Measurements from ENCODE around the gene CLEC2A.

The CLEC2A gene

GRCh38 chr12:9933958-9934357 is 1.8 kb upstream of the CLEC2A start:
- Histone ChIP-seq H3K4me3 (ENCODE audit: low read length) (no peak overlapping the region), H3K4me1 (ENCODE audit: control insufficient read depth, insufficient read depth, low read length) (peaks cover 2% of the 10 kb centered on the region), H3K36me3 (ENCODE audit: control insufficient read depth, insufficient read depth, low read length, severe bottlenecking) (no peaks in the 10 kb centered on the region), H3K9me3 (ENCODE audit: control insufficient read depth, low read length) (no peaks in the 10 kb centered on the region), H3K27me3 (replicated peaks; ENCODE audit: control insufficient read depth, insufficient read depth, low read length) (no peaks in the 10 kb centered on the region), H3K9ac (ENCODE audit: low read length) (no peak overlapping the region)
- DNase-seq (ENCODE audit: low read depth) = no peak

GRCh38 chr12:9931245-9931644 is 925 bp downstream of the CLEC2A start:
- Histone ChIP-seq H3K9me3 (ENCODE audit: control insufficient read depth, low read length) (no peaks in the 10 kb centered on the region), H3K4me1 (ENCODE audit: control insufficient read depth, insufficient read depth, low read length) (peaks cover 2% of the 10 kb centered on the region), H3K9ac (ENCODE audit: low read length) (no peak overlapping the region), H3K27me3 (replicated peaks; ENCODE audit: control insufficient read depth, insufficient read depth, low read length) (no peaks in the 10 kb centered on the region), H3K36me3 (ENCODE audit: control insufficient read depth, insufficient read depth, low read length, severe bottlenecking) (no peaks in the 10 kb centered on the region), H3K4me3 (ENCODE audit: low read length) (no peak overlapping the region)
- DNase-seq (ENCODE audit: low read depth) = no peak

- H3K9ac ChIP-seq (ENCODE audit: low read length) = no peak overlapping the region
- H3K4me1 ChIP-seq (ENCODE audit: control insufficient read depth, insufficient read depth, low read length) = no peaks in the 10 kb centered on the region
- no peak overlapping the region for H3K4me3 ChIP-seq (ENCODE audit: low read length)
- H3K9me3 ChIP-seq (ENCODE audit: control insufficient read depth, low read length) = no peaks in the 10 kb centered on the region
- DNase-seq (ENCODE audit: low read depth) = no peak
- no peaks in the 10 kb centered on the region for H3K27me3 ChIP-seq (replicated peaks; ENCODE audit: control insufficient read depth, insufficient read depth, low read length)
- H3K36me3 ChIP-seq (ENCODE audit: control insufficient read depth, insufficient read depth, low read length, severe bottlenecking) = no peaks in the 10 kb centered on the region
Measured at GRCh38 chr12:9928607-9929006, 3.6 kb downstream of the CLEC2A start.

- Histone ChIP-seq H3K4me1 (ENCODE audit: control insufficient read depth, insufficient read depth, low read length) (no peaks in the 10 kb centered on the region), H3K9me3 (ENCODE audit: control insufficient read depth, low read length) (no peaks in the 10 kb centered on the region), H3K4me3 (ENCODE audit: low read length) (no peak overlapping the region), H3K36me3 (ENCODE audit: control insufficient read depth, insufficient read depth, low read length, severe bottlenecking) (no peaks in the 10 kb centered on the region), H3K9ac (ENCODE audit: low read length) (no peak overlapping the region), H3K27me3 (replicated peaks; ENCODE audit: control insufficient read depth, insufficient read depth, low read length) (no peaks in the 10 kb centered on the region)
- DNase-seq (ENCODE audit: low read depth) = no peak
Measured at GRCh38 chr12:9926876-9927275, 5.3 kb downstream of the CLEC2A start.

DNA sequence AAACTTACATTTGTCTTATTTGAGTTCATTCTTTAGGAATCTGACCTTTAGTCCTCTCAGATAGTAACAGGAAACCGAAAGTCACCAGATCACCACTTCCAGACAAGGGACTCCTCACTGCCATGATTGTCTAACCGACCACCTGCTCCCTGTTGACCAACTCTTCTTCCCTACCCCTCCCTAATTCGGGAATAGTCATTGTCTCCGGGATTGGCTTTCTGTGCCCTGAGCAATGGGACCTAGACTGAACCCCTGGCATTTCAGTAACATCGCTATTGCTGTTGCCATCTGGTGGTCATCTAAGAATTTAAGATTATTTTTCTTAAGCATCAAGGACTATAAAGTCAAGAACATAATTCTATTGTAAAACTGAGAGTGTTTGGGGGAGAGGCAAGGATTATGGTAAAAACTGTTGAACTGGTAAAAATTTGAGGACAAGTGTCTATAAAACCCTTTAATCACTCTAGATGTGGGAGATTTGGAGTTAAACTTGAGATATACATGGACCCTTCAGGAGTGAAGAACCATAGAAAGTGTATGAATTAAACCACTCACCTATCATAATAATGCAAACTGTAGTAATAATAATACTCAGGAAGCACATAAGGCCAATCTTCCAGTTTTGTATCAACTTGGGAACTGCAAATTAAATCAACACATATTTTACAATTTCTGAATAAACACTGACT is 6.3 kb downstream of the CLEC2A start:
- Histone ChIP-seq H3K4me3 (ENCODE audit: low read length) (peak overlapping the region; percentile 71), H3K27me3 (replicated peaks; ENCODE audit: control insufficient read depth, insufficient read depth, low read length) (no peaks in the 10 kb centered on the region), H3K36me3 (ENCODE audit: control insufficient read depth, insufficient read depth, low read length, severe bottlenecking) (no peaks in the 10 kb centered on the region), H3K9ac (ENCODE audit: low read length) (no peak overlapping the region), H3K9me3 (ENCODE audit: control insufficient read depth, low read length) (no peaks in the 10 kb centered on the region), H3K4me1 (ENCODE audit: control insufficient read depth, insufficient read depth, low read length) (no peaks in the 10 kb centered on the region)
- peak; percentile 74 for DNase-seq (ENCODE audit: low read depth)

- Histone ChIP-seq H3K9me3 (ENCODE audit: control insufficient read depth, low read length) (peaks cover 8% of the 10 kb centered on the region), H3K4me1 (ENCODE audit: control insufficient read depth, insufficient read depth, low read length) (no peaks in the 10 kb centered on the region), H3K27me3 (replicated peaks; ENCODE audit: control insufficient read depth, insufficient read depth, low read length) (no peaks in the 10 kb centered on the region), H3K36me3 (ENCODE audit: control insufficient read depth, insufficient read depth, low read length, severe bottlenecking) (no peaks in the 10 kb centered on the region), H3K9ac (ENCODE audit: low read length) (no peak overlapping the region), H3K4me3 (ENCODE audit: low read length) (no peak overlapping the region)
- no peak for DNase-seq (ENCODE audit: low read depth)
Measured at GRCh38 chr12:9922429-9922828, 9.7 kb downstream of the CLEC2A start.

DNA sequence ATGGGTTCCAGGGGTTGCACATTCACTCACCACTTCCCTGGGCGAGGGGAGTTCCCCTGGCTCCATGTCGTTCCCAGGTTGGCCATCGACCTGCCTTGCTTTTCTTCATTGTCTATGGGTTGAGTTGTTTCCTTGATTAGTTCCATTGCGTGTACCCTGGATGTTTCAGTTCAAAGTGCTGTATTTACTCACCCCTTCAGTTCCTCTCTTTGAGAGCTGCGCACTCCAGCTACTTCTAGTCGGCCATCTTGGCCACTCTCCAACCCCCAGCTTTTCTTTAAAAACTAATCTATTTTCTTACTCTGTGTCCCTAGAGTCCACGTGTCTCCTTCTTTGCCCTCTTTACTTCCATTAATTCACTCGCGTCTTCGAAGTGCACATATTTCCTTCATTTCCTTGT is 11.7 kb downstream of the CLEC2A start:
- no peak for DNase-seq (ENCODE audit: low read depth)
- Histone ChIP-seq H3K36me3 (ENCODE audit: control insufficient read depth, insufficient read depth, low read length, severe bottlenecking) (no peaks in the 10 kb centered on the region), H3K4me3 (ENCODE audit: low read length) (no peak overlapping the region), H3K27me3 (replicated peaks; ENCODE audit: control insufficient read depth, insufficient read depth, low read length) (no peaks in the 10 kb centered on the region), H3K4me1 (ENCODE audit: control insufficient read depth, insufficient read depth, low read length) (no peaks in the 10 kb centered on the region), H3K9me3 (ENCODE audit: control insufficient read depth, low read length) (peaks cover 8% of the 10 kb centered on the region), H3K9ac (ENCODE audit: low read length) (no peak overlapping the region)

DNA sequence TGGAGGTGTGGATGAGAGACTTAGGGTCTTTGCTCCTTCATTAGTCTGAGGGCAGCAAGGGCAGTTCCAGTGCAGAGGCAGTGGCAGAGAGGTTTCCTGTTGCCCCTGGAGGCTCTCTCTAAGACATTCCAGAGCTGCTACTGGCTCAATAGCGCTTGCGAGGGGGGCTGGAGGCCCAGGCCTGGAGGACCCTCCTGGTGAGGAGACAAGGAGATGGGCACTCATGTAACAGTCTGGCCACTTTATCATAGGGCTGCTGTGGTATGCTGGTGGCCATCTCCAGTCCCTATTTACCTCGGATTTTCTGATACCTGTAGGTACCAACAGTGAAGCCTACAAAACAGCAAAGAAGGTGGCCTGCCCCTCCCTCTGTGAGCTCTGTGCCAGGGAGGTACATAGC is 12.7 kb downstream of the CLEC2A start:
- H3K9me3 ChIP-seq (ENCODE audit: control insufficient read depth, low read length) = peaks cover 8% of the 10 kb centered on the region
- no peaks in the 10 kb centered on the region for H3K4me1 ChIP-seq (ENCODE audit: control insufficient read depth, insufficient read depth, low read length)
- H3K36me3 ChIP-seq (ENCODE audit: control insufficient read depth, insufficient read depth, low read length, severe bottlenecking) = no peaks in the 10 kb centered on the region
- H3K27me3 ChIP-seq (replicated peaks; ENCODE audit: control insufficient read depth, insufficient read depth, low read length) = no peaks in the 10 kb centered on the region
- no peak for DNase-seq (ENCODE audit: low read depth)
- no peak overlapping the region for H3K9ac ChIP-seq (ENCODE audit: low read length)
- H3K4me3 ChIP-seq (ENCODE audit: low read length) = no peak overlapping the region

GRCh38 chr12:9911708-9912107 is 20.5 kb downstream of the CLEC2A start:
- no peaks in the 10 kb centered on the region for H3K4me1 ChIP-seq (ENCODE audit: control insufficient read depth, insufficient read depth, low read length)
- no peaks in the 10 kb centered on the region for H3K36me3 ChIP-seq (ENCODE audit: control insufficient read depth, insufficient read depth, low read length, severe bottlenecking)
- H3K4me3 ChIP-seq (ENCODE audit: low read length) = no peak overlapping the region
- no peak overlapping the region for H3K9ac ChIP-seq (ENCODE audit: low read length)
- no peak for DNase-seq (ENCODE audit: low read depth)
- H3K9me3 ChIP-seq (ENCODE audit: control insufficient read depth, low read length) = peaks cover 36% of the 10 kb centered on the region
- H3K27me3 ChIP-seq (replicated peaks; ENCODE audit: control insufficient read depth, insufficient read depth, low read length) = no peaks in the 10 kb centered on the region

DNA sequence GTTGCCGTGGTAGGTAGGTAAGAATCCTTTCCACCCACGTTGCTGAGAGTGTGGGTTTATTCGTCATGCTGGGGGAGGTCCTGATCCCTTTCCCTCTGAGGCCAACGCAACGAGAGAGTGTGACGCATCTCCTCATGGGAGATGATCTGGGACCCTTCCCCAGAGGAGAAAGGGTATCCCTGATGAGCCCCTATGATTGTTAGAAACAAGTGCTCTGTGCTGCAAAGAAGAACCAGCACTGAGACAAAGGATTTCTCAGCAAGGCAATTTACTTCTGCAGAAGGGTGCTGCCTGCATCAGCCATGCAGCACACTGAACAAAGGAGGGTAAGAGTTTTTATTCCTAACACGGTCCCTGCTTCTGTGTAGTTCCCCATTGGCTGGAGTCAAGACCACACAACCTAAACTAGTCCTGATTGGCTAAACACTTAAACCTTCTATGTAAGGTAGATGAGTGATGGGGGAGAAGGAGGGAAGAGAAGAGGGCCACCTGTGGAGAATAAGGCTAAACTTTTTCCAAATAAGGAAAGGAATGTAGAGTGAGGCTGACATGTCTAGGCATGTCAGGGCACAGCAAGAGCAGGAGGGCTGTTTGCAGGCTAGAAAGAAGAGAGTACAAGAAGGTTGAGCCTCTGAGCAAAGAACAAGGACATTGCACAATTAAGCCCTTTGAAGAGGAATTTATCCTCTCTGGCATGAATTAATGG is 21.3 kb downstream of the CLEC2A start:
- H3K4me1 ChIP-seq (ENCODE audit: control insufficient read depth, insufficient read depth, low read length) = no peaks in the 10 kb centered on the region
- no peak for DNase-seq (ENCODE audit: low read depth)

DNA sequence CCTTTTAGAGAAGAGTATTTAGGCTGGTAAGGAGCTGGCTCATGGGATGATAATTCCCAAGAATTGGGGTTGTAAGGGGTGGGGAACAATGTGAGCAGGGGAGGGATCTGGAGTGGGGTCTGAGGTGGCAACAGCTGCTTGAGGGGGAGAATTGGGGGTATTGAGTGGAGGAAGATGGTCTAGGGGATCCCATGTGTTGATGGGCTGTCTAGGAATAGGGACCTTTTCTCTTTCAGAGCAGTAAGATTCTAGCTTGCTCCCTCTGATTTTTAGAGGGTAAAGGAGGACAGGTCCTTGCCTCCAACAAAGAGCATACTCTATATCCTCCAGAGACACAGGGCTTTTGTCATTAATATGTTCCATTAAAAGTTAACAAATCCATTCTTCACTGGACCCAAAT is 22.4 kb downstream of the CLEC2A start:
- no peaks in the 10 kb centered on the region for H3K4me1 ChIP-seq (ENCODE audit: control insufficient read depth, insufficient read depth, low read length)
- no peaks in the 10 kb centered on the region for H3K36me3 ChIP-seq (ENCODE audit: control insufficient read depth, insufficient read depth, low read length, severe bottlenecking)
- H3K4me3 ChIP-seq (ENCODE audit: low read length) = peak overlapping the region; percentile 50
- no peak overlapping the region for H3K9ac ChIP-seq (ENCODE audit: low read length)
- peaks cover 36% of the 10 kb centered on the region for H3K9me3 ChIP-seq (ENCODE audit: control insufficient read depth, low read length)
- no peaks in the 10 kb centered on the region for H3K27me3 ChIP-seq (replicated peaks; ENCODE audit: control insufficient read depth, insufficient read depth, low read length)
- no peak for DNase-seq (ENCODE audit: low read depth)

More for the DNA sequence above, 21.3 kb downstream of the CLEC2A start:
- no peaks in the 10 kb centered on the region for H3K27me3 ChIP-seq (replicated peaks; ENCODE audit: control insufficient read depth, insufficient read depth, low read length)
- H3K4me3 ChIP-seq (ENCODE audit: low read length) = peak overlapping the region; percentile 50
- H3K9me3 ChIP-seq (ENCODE audit: control insufficient read depth, low read length) = peaks cover 36% of the 10 kb centered on the region
- no peak overlapping the region for H3K9ac ChIP-seq (ENCODE audit: low read length)
- no peaks in the 10 kb centered on the region for H3K36me3 ChIP-seq (ENCODE audit: control insufficient read depth, insufficient read depth, low read length, severe bottlenecking)

All from adipocyte (in vitro differentiated cells).